NCI-H524 treated with DMSO at 0.1 percent for 48 hours (cell line): Measurements from ENCODE around the gene CACNA1H.
"Not testable (repeated sequence)": the region's sequence is repeated elsewhere in the genome, so short reads cannot be mapped to it uniquely, and the experiment has no call there.

Experiments used
- DNase-seq: peaks from one replicate; lab custom pipeline; 2025; lab: John Stamatoyannopoulos, UW

The CACNA1H gene

GRCh38 chr16:1253701-1254364 is 100.9 kb downstream of the CACNA1H start:
- DNase-seq: not testable (repeated sequence)

GRCh38 chr16:1254821-1255220 is 101.9 kb downstream of the CACNA1H start:
- DNase-seq: not testable (repeated sequence)

- DNase-seq: not testable (repeated sequence)
Observed at GRCh38 chr16:1255276-1256122, 102.6 kb downstream of the CACNA1H start, which contains the start of gene TPSD1. TSS of gene TPSD1 (plus strand) at chr16:1256069. CDS start at chr16:1256281, 212 bp downstream.

DNA sequence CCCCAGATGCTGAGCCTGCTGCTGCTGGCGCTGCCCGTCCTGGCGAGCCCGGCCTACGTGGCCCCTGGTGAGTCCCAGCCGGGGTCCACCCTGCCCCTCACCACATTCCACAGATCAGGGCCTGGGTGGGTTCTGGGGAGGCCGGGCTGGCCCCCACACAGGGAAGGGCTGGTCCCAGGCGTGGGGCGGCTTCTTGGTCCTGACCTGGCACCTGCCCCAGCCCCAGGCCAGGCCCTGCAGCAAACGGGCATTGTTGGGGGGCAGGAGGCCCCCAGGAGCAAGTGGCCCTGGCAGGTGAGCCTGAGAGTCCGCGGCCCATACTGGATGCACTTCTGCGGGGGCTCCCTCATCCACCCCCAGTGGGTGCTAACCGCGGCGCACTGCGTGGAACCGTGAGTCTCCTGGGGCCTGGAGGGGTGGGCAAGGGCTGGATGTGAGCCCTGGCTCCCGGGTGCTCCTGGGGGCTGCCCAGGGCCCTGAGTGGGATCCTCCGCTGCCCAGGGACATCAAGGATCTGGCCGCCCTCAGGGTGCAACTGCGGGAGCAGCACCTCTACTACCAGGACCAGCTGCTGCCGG is 103.5 kb downstream of the CACNA1H start:
- not testable (repeated sequence) for DNase-seq

DNA sequence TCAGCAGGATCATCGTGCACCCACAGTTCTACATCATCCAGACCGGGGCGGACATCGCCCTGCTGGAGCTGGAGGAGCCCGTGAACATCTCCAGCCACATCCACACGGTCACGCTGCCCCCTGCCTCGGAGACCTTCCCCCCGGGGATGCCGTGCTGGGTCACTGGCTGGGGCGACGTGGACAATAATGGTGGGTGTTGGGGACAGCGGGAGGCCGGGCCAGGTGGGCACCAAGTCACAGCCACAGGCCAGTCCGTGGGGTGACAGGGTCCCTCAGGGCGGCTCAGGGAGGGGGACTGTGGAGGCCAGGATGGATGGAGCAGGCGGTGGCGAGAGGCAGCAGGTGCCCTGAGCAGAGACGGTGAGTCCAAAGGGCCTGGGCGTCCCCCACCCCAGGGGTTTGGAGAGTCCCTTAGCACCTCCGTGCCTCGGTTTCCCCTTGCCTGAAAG is 104.0 kb downstream of the CACNA1H start:
- no peak for DNase-seq

DNA sequence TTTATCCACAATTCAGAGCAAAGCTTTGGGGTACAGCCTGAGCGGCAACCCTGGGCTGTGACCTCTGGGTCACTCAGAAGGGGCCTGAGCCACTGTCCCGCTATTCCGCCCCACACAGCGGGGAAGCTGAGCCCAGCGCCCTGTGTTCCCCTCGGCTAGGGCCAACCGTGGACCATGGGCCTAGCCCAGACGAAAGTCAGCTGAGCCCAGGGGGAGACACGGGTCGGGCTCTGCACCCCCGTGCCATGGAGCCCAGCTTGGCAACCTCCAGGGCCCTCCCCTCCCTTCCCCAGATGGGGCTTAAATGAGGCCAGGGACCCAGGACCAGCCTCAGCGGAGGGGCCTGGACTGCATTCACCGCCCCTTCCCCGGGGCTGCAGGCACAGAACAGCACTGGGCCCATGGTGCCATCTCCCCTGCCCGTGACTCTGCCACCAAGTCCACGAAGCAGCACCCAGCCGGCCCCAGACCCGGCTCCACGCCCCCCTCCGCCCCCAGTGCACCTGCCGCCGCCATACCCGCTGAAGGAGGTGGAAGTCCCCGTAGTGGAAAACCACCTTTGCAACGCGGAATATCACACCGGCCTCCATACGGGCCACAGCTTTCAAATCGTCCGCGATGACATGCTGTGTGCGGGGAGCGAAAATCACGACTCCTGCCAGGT is 104.8 kb downstream of the CACNA1H start:
- no peak for DNase-seq

DNA sequence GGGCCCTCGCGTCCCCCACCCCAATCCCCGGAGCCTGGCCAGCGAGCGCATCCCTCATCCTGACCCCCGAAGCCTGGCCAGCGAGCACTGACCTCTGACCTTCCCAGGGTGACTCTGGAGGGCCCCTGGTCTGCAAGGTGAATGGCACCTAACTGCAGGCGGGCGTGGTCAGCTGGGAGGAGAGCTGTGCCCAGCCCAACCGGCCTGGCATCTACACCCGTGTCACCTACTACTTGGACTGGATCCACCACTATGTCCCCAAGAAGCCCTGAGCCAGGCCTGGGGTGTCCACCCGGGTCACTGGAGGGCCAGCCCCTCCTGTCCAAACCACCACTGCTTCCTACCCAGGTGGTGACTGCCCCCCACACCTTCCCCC is 105.3 kb downstream of the CACNA1H start:
- no peak for DNase-seq

DNA sequence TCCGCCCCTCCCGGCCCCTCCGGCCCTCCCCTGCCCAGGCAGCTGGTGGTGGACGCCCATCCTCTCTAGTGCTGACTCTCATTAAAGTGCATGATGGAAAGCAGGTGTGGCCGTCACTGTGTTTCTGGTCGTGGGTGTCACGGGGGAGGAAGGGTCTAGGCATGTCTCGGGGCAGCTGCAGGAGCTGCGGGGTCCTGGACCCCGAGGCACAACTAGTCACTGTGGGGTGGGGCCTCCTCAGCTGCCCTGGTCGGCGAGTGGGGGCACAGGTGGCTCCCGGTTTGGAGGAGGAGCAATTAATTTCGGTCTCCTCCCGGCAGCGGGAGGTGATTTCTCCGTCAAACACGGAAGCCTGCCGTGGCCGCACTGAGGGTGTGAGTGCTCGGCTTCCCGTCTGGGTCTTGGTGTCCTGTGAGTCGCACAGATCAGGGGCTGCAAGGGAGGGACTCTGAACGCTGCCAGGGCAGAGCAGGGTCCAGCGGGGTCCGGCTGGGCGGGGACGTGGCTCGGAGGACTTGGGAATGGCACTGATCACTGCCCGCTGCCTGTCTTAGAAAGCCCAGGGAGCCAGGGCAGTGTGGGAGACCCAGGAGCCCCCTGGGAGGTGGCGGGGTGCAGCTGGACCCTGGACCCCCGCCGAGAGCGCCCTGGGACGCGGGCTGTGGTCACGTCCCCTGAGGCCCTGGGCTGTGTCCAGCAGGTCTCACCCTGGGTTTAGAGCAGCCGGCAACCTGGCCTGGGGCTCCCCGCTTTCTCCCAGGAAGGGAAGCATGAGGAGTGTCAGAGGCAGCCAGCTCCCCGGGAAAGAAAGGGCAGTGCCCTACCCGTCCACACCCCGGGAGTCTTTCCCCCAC is 106.2 kb downstream of the CACNA1H start:
- no peak for DNase-seq

DNA sequence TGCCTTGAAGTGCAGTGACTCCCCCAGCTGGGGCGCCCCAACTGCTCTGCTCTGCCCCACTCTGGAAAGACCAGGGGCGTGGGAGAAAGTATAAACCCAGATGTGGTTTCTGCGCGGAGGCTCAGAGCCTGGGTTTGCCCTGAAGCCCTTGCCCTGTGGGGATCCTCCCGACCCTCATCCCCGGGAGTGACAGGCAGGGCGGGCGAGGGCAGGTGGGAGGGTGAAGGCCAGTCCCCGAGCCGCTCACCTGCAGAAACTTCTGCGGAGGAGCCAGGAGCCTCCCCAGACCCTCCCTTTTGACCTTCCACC is 106.8 kb downstream of the CACNA1H start:
- no peak for DNase-seq

GRCh38 chr16:1260101-1260680 is 107.3 kb downstream of the CACNA1H start:
- no peak for DNase-seq

- no peak for DNase-seq
Observed at GRCh38 chr16:1261131-1261892, 108.4 kb downstream of the CACNA1H start.

DNA sequence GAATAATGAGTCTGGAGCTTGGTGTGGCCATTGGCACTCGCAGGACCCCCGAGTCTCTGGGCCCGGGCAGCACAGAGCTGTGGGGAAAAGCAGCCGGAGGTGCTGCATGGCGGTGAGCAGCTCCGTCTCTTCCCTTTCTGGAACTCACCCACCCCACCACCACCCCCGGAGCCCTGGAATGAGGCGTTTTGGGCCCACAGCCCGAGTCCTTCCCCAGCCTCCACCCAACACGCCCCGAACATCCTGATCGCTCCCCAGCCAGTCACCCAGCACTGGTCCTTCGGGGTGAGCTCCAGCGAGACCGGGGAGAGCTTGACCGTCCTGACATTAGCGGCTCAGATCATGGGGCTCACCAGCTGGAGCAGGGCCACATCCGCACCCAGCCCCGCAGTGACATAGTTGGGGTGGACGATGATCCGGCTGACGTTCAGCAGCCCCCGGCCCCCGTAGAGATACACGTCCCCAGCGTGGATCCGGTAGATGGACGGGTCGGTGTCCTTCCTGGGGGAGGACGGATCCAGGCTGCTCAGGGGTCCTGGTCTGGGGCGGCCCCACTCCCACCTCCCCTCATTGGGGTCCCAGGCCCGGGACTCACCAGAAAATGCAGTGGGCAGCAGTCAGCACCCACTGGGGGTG is 109.4 kb downstream of the CACNA1H start:
- DNase-seq: no peak

DNA sequence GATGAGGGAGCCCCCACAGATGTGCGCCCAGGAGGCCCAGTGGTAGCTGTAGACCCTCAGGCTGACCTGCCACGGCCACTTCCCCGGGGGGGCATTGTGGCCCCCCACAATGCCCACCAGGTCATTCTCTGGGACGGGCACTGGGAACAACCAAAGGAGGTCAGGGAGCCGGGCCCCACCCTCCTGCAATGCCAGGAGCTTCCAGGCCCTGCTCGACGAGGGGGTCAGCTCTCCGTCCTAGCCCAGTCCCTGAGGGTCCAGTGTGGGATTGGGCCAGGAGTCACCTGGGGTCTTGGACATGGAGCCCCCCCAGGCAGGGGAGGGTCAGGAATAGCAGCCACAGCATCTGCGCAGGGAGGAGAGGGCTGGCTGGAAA is 109.9 kb downstream of the CACNA1H start:
- DNase-seq: no peak

DNA sequence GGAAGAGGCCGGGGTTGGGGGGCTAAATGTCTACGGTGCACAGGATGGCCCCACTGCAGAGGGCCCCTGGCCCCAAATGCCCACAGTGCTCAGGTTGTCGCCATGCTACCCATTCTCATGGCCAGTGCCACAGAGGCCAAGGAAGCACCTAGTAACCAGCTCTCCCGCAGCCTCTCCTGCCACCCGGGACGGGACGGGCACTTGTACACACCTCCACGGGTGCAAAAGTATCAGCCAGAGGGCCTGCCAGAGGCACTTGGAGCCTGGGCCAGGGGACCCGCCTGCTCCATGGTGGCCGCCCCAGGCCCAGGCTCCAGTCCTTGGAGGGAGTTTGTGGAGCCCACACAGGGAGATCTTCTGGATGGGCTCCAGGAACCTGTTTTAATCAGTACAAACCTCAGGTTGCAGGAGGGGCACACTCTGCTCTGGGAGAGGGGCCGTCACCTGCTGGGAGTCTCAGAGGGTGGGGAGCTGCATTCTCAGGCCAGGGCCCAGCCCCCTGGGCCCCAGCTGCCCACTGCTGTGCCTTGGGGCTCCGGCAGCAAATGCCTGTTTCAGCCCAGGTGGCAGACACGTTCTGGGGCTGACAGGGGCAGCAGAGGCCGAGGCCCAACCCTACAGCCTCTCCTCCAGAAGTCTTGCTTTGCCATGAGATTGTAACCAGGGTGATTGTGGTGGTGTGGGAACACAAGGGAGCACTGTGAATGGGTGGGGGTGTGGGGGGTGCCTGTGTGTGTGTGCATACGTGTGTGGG is 110.9 kb downstream of the CACNA1H start:
- no peak for DNase-seq

DNA sequence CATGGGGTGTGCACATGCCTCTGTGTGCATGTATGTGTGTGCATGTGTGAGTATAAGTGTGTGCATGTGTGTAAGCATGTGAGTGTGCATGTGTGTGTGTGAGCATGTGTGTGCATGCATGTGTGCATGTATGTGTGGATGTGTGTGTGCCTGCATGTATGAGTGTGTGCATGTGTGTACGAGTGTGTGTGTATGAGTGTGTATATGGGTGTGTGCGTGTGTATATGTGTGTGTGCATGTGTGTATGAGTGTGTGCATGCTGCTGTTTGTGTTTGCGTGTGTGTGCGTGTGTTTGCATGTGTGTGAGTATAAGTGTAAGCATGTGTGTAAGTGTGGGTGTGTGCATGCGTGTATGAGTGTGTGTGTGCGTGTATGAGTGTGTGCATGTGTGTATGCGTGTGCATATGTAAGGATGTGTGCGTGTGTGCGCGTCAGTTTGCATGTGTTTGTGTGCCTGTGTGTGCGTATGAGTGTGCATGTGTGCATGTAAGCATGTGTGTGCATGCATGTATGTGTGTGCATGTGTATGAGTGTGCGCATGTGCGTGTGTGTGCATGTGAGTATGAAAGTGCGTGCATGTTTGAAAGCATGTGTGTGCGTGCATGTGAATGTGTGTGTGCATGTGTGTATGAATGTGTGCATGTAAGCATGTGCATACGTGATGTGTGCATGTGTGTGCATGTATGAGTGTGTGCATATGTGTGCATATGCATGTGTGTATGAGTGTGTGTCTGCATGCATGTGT is 111.6 kb downstream of the CACNA1H start:
- DNase-seq: no peak

GRCh38 chr16:1265090-1265630 is 112.3 kb downstream of the CACNA1H start:
- DNase-seq: no peak

GRCh38 chr16:1265826-1266225 is 112.9 kb downstream of the CACNA1H start:
- DNase-seq: no peak

DNA sequence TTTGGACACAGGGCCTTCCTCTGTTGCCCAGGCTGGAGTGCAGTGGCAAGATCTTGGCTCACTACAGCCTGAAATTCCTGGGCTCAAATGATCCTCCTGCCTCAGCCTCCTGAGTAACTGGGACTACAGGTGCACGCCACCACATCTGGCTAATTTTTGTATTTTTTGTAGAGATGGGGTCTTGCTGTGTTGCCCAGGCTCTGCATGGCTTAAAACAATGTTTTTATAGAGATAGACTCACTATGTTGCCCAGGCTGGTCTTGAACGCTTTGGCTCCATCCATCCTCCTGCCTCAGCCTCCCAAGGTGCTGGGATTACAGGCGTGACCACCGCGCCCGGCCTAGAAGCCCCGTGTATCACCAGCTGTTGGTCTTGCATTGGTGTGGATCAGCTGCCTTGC is 116.5 kb downstream of the CACNA1H start:
- not testable (repeated sequence) for DNase-seq
